Esophagus muscularis mucosa (tissue), 3 donors: ENCODE results near the gene SLC25A29.

Source experiments
- CTCF ChIP-seq, 3 experiments: fragments of 200-600 bp in 2 of 3; fragments of 450-650 bp in 1 of 3; sonication (generic) in 2 of 3; IDR thresholded peaks; one replicate each; pipeline ENCODE4 v1.5.1; 2017 to 2019; ENCODE audit warnings: antibody characterized with exemption in 3 of 3, mild to moderate bottlenecking in 2 of 3, moderate library complexity in 1 of 3
- POLR2AphosphoS5 ChIP-seq, 2 donors: sonication (generic); formaldehyde crosslinking; IDR thresholded peaks; one replicate each; pipeline ENCODE4 v1.6.1; 2017; ENCODE audit warnings: antibody characterized with exemption in 2 of 2

GRCh38 chr14:100278702-100279101, 27.5 kb downstream of the SLC25A29 start:
- no peak for TF ChIP-seq CTCF (IDR thresholded peaks at IDR 0.05)
- TF ChIP-seq POLR2AphosphoS5 (IDR thresholded peaks at IDR 0.05): no peak
